Measurements from ENCODE around the gene SRRM2. TPM values are rescaled to one million over a fixed set of nuclear protein-coding genes. Genes with fewer than 3 reads are reported as not detected.

The SRRM2 gene
- polyA plus RNA-seq, 3 donors: 19.0 to 1,186 (median 31.8) TPM

DNA sequence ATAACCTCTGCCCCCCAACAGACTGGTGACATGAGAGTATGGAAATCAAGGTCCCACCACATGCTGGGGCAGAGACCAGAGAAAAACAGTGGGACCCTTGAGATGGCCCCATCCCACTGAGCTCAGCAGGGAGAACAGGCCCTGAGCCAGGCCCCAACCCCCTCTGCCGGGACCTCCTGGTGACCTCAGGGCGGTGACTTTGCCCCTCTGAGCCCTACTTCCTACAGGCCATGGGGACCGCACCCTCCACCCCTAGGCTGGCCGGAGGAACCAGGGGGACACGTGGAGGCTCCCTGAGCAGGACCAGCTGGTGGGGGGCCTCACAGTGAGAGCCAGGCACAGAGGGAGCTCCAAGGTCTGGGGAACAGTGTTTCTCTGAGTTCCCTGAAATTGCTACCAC, 13.8 kb upstream of the SRRM2 start:
- H4K20me1 ChIP-seq (ENCODE audit: insufficient read depth, low read length): no peaks in the 10 kb centered on the region
- no peaks in the 10 kb centered on the region for H3K36me3 ChIP-seq (replicated peaks in 1 of 2; ENCODE audit: control insufficient read depth in 1 of 2, insufficient read depth in 2 of 2, low read length in 2 of 2)
- DNase-seq: no peak
- no peak overlapping the region for H3K4me3 ChIP-seq (replicated peaks in 1 of 3; ENCODE audit: low read depth in 2 of 3, low read length in 3 of 3)
- Mint-ChIP-seq H3K27me3 (ENCODE audit: low read depth in 3 of 3) (peaks cover 0 to 5% (median 2%) of the 10 kb centered on the region in 3 donors), H3K4me1 (peaks cover 3% of the 10 kb centered on the region), H3K9me3 (no peaks in the 10 kb centered on the region), H3K36me3 (no peaks in the 10 kb centered on the region), H3K27ac (no peak overlapping the region), H3K4me3 (no peak overlapping the region)
- no peak overlapping the region for H3K9ac ChIP-seq (ENCODE audit: insufficient read depth, low read length, poor library complexity, severe bottlenecking)
- H3K4me2 ChIP-seq (replicated peaks; ENCODE audit: extremely low read depth, low read length, poor library complexity, severe bottlenecking): no peak overlapping the region
- intact Hi-C loops (cut with micrococcal nuclease): no loop called here
- TF ChIP-seq CTCF (IDR thresholded peaks at IDR 0.05): no peak
- no peak overlapping the region for H3K27ac ChIP-seq (ENCODE audit: low read depth in 1 of 2, low read length in 2 of 2)
- WGBS (ENCODE audit: insufficient coverage): 93% methylated on average over 3 of the region's 5 CpGs
- H2AFZ ChIP-seq (ENCODE audit: insufficient read depth, low read depth, low read length, poor library complexity, severe bottlenecking): no peak overlapping the region
- H3K79me2 ChIP-seq (ENCODE audit: insufficient read depth, low read length): no peaks in the 10 kb centered on the region
- H3K4me1 ChIP-seq (ENCODE audit: control insufficient read depth in 1 of 2, insufficient read depth in 2 of 2, low read length in 2 of 2): no peaks in the 10 kb centered on the region
- no peaks in the 10 kb centered on the region for H3K9me3 ChIP-seq (replicated peaks in 1 of 2; ENCODE audit: control insufficient read depth in 1 of 2, insufficient read depth in 1 of 2, low read length in 2 of 2)
- H3K27me3 ChIP-seq (ENCODE audit: control insufficient read depth in 2 of 2, insufficient read depth in 2 of 2, low read length in 2 of 2): no peaks in the 10 kb centered on the region

- Histone ChIP-seq H3K79me2 (ENCODE audit: insufficient read depth, low read length) (no peaks in the 10 kb centered on the region), H3K4me1 (ENCODE audit: control insufficient read depth in 1 of 2, insufficient read depth in 2 of 2, low read length in 2 of 2) (no peaks in the 10 kb centered on the region), H3K36me3 (replicated peaks in 1 of 2; ENCODE audit: control insufficient read depth in 1 of 2, insufficient read depth in 2 of 2, low read length in 2 of 2) (no peaks in the 10 kb centered on the region), H3K9ac (ENCODE audit: insufficient read depth, low read length, poor library complexity, severe bottlenecking) (no peak overlapping the region), H3K9me3 (replicated peaks in 1 of 2; ENCODE audit: control insufficient read depth in 1 of 2, insufficient read depth in 1 of 2, low read length in 2 of 2) (no peaks in the 10 kb centered on the region), H3K27me3 (ENCODE audit: control insufficient read depth in 2 of 2, insufficient read depth in 2 of 2, low read length in 2 of 2) (no peaks in the 10 kb centered on the region), H4K20me1 (ENCODE audit: insufficient read depth, low read length) (no peaks in the 10 kb centered on the region), H2AFZ (ENCODE audit: insufficient read depth, low read depth, low read length, poor library complexity, severe bottlenecking) (no peak overlapping the region), H3K4me2 (replicated peaks; ENCODE audit: extremely low read depth, low read length, poor library complexity, severe bottlenecking) (no peak overlapping the region), H3K27ac (ENCODE audit: low read depth in 1 of 2, low read length in 2 of 2) (no peak overlapping the region), H3K4me3 (replicated peaks in 1 of 3; ENCODE audit: low read depth in 2 of 3, low read length in 3 of 3) (no peak overlapping the region)
- H3K9me3 Mint-ChIP-seq: no peaks in the 10 kb centered on the region
- H3K4me3 Mint-ChIP-seq: no peak overlapping the region
- intact Hi-C loops (cut with micrococcal nuclease): no loop called here
- no peak overlapping the region for H3K27ac Mint-ChIP-seq
- H3K4me1 Mint-ChIP-seq: peaks cover 2% of the 10 kb centered on the region
- no peak for DNase-seq
- TF ChIP-seq CTCF (IDR thresholded peaks at IDR 0.05): no peak
- H3K36me3 Mint-ChIP-seq: no peaks in the 10 kb centered on the region
- peaks cover 0 to 3% (median 2%) of the 10 kb centered on the region in 3 donors for H3K27me3 Mint-ChIP-seq (ENCODE audit: low read depth in 3 of 3)
- WGBS (ENCODE audit: insufficient coverage): 84% methylated on average over 6 of the region's 8 CpGs
Measured at GRCh38 chr16:2739625-2740430, 12.6 kb upstream of the SRRM2 start.

All from CD14-positive monocyte (primary cell).